GM19452 (cell line): ENCODE measurements around the gene PTPRN.
"Not testable (repeated sequence)": the region's sequence is repeated elsewhere in the genome, so short reads cannot be mapped to it uniquely, and the experiment has no call there.

Experiments used
- ATAC-seq: cut with Tn5 transposase; IDR thresholded peaks from one replicate; pipeline ENCODE4 v1.9.1; 2021; ENCODE audit not compliant: unreplicated experiment

The PTPRN gene

DNA sequence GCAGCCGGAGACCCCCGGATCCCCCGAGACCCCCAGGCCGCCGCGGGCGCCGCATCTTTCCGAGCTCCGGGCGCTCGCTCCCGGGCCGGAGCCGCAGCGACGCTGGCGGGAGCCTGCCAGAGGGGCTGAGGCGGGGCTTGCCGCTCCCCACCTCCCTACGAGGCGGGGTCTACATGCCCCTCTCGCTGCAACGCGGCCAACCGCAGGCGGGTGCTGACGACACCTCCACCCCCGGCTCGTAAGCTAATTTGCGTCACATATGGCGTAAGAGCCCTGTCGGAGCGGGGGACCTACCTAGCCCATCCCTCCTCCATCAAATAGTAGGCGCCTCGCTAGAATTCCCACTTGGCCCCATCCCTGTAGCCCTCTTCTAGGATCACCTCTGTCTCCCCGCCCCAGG is at the start of gene PTPRN:
Gene PTPRN (minus strand): TSS at position 124 of the 400 bp plus-strand sequence. CDS start 69 bp downstream, at position 55.
- ATAC-seq = no peak

GRCh38 chr2:219358170-219359075 is 49.2 kb upstream of the PTPRN start:
- ATAC-seq = no peak

- no peak for ATAC-seq
These were observed 47.6 kb upstream of the PTPRN start for GRCh38 chr2:219356834-219357233.

DNA sequence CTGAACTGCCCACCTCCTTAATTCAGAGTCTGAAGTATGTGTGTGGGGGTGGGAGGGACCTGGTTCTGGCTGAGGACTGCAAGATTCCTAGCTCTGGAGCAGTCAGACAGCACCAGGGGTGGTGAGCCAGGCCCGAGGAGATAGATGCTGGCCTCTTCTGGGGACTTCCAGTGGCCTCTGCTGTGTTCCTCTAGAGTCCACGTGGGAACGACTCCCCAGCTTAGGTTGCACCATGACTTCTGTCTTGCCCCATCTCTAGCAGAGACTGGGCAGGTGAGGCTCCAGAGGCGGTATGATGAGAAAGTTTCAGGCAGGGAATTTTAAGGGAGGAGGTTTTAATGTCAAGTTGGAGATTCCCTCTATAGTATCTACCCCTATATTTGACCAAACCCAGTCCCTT is 45.4 kb upstream of the PTPRN start:
- no peak for ATAC-seq

- no peak for ATAC-seq
These were observed 43.9 kb upstream of the PTPRN start for GRCh38 chr2:219353129-219353528.

- no peak for ATAC-seq
These were observed 43.3 kb upstream of the PTPRN start for GRCh38 chr2:219352448-219353023.

DNA sequence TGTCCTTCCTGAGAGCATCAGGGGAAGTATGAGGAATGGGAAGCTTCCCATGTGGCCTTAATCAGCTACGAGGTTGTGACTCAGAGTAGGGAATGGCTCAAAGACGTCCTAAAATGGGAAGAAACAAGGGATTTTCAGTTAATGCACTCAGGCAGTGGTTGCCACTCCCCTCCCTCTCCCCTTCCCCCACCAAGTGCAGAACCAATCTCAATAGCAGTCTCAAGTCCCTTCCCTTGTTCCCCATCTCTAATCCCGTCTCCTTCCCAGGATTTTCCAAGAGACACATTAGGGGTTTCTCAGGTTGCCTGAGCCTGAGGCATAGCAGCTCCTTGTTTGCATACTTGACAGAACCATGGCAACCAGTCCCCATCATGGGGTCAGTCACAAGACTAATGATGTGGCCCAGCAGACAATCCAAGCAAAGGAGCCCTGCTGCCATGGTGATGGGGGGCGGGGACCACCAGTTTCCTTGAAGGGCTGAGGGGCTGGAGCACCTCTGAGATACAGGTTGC is 41.6 kb upstream of the PTPRN start:
- ATAC-seq = no peak

DNA sequence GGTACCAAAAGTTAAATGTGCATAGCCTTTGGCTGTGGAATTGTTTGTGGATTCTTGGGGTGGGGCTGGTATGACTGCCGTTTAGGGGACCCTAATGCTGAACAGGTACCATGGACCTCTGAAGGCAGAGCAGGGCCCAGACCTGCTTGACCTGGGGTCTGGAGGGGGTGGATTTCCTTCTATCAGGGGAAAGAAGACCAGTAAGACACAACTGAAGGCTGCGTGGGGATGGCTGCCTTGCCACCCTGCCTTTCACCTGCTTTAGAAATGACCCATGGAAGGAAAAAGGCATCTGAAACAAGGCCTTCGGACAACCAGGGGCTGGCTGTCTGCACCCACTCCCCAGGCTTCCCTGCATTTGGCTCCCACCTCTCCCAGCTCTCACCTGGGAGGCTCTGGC is 41.0 kb upstream of the PTPRN start:
- ATAC-seq = no peak

GRCh38 chr2:219344751-219345430 is 35.7 kb upstream of the PTPRN start:
- no peak for ATAC-seq

GRCh38 chr2:219335373-219335786 is 26.2 kb upstream of the PTPRN start:
- no peak for ATAC-seq

- no peak for ATAC-seq
These were observed 24.9 kb upstream of the PTPRN start for GRCh38 chr2:219334076-219334475.

- ATAC-seq = no peak
These were observed 23.3 kb upstream of the PTPRN start, which contains the start of gene RESP18 for GRCh38 chr2:219332542-219332941. TSS of gene RESP18 (minus strand) at chr2:219332744.

GRCh38 chr2:219331560-219332213 is 22.5 kb upstream of the PTPRN start:
- no peak for ATAC-seq

DNA sequence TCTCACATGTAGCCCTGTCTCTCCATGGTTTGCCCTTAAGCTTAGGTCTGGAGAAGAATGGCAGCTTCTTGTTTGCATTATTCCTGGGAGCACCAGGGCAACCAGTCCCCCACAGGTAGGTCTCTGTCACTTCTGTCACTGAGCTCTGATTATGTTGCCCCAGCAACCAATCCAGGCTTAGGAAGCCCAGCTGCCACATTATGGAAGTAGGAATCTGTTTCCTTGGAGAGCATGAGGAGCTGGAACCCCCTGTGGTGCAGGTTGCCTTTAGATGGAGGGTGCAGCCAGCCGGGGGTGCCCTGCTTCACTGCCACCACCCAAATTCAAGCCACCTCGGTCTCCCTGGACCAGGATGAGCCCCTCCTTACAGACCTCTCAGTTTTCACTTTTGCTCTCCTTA is 18.5 kb upstream of the PTPRN start:
- no peak for ATAC-seq

- ATAC-seq = no peak
These were observed 16.6 kb upstream of the PTPRN start for GRCh38 chr2:219325657-219326315.

DNA sequence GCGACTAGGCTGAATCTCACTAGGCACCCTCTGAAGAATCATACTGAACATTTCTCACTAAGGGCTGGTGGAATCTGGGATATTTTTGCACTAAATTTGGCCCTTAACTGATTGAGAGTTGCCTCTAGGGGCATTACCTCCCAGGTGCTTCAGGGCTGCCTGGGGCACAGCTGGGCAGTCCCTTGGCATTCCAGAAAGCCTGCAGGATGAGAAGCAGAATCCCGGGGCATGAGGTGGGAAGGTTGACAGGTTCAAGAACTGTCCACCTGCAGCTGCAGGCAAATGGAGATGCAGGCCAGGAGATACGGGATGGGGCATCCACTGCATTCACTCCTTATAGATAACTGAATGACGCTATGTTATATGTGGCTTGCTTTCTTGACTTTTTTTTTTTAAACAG is 15.9 kb upstream of the PTPRN start:
- ATAC-seq = no peak

DNA sequence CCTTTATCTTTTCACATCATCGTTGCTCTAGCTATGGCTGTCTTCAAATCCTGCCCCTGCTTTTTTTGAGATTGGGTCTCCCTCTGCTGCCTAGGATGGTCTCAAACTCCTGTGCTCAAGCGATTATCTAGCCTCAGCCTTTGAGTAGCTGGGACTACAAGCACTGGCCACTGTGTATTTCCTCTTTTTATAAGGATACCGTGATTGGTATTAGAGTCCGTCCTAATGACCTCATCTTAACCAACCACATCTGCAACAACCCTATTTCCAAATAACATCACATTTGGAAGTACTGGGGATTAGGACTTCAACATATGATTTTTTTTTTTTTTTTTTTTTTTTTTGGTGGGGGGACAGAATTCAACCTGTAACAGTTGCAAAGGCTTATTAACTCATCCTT is 14.2 kb upstream of the PTPRN start:
- no peak for ATAC-seq

- no peak for ATAC-seq
These were observed 5.7 kb upstream of the PTPRN start for GRCh38 chr2:219314804-219315468.

DNA sequence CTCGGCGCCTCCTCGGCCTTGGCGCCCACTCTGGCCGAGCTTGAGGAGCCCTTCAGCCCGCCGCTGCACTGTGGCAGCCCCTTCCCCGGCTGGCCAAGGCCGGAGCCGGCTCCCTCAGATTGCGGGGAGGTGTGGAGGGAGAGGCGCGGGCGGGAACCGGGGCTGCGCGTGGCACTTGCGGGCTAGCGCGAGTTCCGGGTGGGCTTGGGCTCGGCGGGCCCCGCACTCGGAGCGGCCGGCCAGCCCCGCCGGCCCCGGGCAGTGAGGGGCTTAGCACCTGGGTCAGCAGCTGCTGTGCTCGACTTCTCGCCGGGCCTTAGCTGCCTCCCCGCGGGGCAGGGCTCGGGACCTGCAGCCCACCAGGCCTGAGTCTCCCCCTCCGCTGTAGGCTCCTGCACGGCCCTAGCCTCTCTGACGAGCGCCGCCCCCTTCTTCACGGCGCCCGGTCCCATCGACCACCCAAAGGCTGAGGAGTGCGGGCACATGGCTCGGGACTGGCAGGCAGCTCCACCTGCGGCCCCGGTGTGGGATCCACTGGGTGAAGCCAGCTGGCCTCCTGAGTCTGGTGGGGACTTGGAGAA is 3.6 kb upstream of the PTPRN start:
- not testable (repeated sequence) for ATAC-seq
